ENCODE measurements around the gene LAP3.
"Not testable (repeated sequence)": the region's sequence is repeated elsewhere in the genome, so short reads cannot be mapped to it uniquely, and the experiment has no call there.

The LAP3 gene

GRCh38 chr4:17565846-17566245 lies 11.2 kb upstream of the LAP3 start:
- no peak for DNase-seq

- DNase-seq, result no peak
Measured at GRCh38 chr4:17567271-17567670, 9.7 kb upstream of the LAP3 start.

DNA sequence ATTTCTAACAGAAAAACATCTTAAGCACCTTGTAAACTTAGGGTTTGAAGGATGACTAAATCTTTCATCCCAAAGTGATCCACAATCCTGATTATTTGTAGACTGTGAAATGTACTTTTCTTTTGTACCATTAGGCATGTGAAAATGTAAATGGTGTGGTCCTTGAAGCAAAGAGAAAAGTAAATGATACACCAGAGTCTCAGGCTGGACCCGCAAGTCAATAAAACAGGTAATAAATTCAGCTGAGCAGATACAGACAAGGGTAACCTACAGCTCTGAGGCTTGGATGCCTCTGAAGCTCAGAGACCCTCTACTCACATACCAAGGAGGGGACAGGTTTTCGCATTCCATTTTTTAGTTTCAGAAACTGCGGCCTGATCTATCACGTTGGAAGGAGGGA lies 2.8 kb upstream of the LAP3 start:
- no peak for DNase-seq

DNA sequence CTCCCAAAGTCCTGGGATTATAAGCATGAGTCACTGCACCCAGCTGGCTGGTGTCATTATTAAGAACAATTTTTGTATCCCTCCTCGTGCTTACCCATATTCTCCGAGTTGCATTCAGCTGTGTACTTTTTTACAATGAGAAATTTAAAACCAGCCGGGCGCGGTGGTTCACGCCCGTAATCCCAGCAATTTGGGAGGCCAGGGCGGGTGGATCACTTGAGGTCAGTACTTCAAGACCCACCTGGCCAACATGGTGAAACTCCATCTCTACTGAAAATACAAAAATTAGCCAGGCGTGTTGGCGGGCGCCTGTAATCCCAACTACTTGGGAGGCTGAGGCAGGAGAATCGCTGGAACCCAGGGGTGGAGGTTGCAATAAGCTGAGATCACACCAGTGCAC lies 1.8 kb upstream of the LAP3 start:
- not testable (repeated sequence) for DNase-seq

- DNase-seq, result no peak
Measured at GRCh38 chr4:17577665-17578481, 875 bp downstream of the LAP3 start.

GRCh38 chr4:17578482-17578891 lies 1.5 kb downstream of the LAP3 start:
- DNase-seq, result no peak

DNA sequence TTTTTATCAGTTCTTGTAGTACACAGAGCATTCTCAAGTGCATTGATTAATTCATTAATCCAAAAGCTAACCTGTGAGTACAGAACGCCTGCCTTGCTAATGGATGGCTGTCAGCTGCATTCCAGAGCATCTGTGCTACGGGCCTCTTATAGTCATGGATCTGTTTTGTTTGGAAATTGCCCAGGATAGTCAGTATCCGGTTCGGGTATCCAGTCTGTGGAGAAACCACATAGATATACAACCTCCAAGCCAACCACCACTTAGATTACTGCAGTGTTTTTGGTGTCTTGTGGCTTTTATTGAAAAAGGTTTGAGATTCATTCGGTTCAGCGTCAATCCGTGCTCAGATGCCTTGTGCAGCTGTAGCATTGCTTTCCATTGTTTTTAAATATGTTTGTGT lies 4.0 kb downstream of the LAP3 start:
- DNase-seq, result no peak

GRCh38 chr4:17583276-17583675 lies 6.3 kb downstream of the LAP3 start:
- DNase-seq, result no peak

GRCh38 chr4:17583941-17584340 lies 6.9 kb downstream of the LAP3 start:
- no peak for DNase-seq

GRCh38 chr4:17584521-17585213 lies 7.7 kb downstream of the LAP3 start:
- DNase-seq, result no peak

GRCh38 chr4:17587094-17587822 lies 10.3 kb downstream of the LAP3 start:
- no peak for DNase-seq

DNA sequence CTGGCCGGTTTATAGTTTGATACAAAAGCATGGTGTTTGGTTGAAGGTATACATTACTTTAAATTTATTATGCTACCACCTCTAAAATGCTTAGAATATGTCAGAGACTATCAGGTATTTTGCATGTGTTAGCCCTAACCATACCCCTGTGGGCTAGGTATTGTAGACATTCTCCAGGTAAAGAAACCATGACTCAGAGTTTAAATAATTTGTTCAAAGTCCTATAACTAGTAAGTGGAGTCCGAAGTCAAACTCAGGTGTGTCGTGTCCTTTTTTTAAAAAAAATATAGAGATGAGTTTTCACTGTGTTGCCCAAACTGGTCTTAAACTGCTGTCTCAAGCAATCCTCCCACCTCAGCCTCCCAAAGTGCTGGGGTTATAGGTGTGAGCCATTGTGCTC lies 12.4 kb downstream of the LAP3 start:
- no peak for DNase-seq

- no peak for DNase-seq
Measured at GRCh38 chr4:17595471-17596005, 18.5 kb downstream of the LAP3 start.

DNA sequence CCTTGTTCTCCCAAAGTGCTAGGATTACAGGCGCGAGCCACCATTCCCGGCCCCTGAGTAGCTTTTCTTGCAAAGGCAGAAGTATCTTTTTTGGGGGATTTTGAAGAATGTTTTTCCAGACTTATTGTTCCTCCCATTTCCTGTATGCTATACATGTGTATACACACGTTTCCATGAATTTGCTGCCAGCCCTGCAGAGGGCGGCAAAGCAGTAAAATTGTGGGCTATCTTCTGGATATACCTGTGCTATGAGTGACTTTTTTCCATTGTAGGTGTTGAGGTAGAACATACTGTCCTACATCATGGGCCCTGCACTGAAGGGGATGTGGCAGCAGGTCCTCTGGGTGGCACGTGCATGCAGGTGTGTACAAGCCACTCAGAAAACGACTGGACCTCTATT lies 20.5 kb downstream of the LAP3 start:
- DNase-seq, result no peak

- DNase-seq, result no peak
Measured at GRCh38 chr4:17599826-17600225, 22.8 kb downstream of the LAP3 start.

GRCh38 chr4:17605236-17605635 lies 28.2 kb downstream of the LAP3 start:
- peak; percentile 0 for DNase-seq

GRCh38 chr4:17613761-17614415 lies 36.9 kb downstream of the LAP3 start:
- DNase-seq, result no peak

DNA sequence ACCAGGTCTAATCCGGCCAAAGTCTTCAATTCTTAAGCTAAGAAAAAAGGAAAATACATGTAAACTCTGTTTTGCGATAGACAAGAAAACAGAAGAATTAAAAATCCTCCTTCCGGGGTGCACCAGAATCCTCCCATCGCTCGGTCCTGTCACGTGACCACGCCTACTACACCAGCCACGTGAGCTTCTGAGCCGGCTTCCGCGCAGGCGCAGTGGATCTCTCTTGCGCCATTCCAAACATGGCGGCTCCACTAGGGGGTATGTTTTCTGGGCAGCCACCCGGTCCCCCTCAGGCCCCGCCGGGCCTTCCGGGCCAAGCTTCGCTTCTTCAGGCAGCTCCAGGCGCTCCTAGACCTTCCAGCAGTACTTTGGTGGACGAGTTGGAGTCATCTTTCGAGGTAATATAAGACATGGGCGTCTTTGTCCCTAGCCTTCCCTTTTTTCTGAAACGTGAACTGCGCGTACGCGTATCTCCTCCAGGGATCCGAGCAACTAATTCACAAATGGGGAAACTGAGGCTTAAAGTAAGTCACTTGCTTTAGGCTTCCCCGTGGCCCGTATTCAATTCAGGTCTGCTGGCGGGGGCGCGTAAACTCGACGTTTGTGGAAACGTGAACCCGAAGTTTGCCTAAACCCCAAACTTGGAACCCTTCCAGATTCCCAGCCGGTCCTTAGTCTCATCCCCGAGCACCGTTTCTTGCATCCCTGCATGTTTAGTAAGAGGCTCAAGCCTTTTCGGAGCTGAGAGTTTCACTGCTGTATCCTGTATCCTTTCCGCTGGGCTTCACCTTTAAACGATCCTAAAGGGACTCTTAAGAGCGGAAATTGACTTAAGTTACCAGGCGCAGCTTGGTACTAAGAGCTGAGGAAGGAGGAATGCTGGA lies 37.7 kb downstream of the LAP3 start, which contains the start of gene MED28:
MED28 (plus strand) TSS at position 226 of the 884 bp plus-strand sequence; CDS start at position 240, 14 bp downstream.
- DNase-seq, result peak; percentile 76

DNA sequence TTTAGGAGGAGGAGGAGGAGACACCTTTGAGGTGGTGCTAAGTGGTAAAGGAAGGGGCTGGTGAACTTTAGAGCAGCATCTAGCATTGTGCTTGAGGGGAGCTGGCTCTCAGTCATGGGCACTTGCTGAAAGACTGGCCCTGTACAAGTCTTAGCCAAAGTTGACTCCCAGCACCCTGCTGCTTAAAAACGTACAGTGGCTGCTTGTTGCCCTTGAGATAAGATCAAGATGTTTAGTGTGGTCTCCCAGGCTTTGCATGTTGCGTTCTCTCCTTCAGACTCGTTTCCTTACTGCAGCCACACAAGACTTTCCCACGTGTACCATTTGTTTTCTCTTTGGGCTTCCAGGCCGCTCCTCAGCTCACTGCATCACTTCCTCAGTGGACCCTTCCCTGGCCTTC lies 39.3 kb downstream of the LAP3 start:
- DNase-seq, result no peak

DNA sequence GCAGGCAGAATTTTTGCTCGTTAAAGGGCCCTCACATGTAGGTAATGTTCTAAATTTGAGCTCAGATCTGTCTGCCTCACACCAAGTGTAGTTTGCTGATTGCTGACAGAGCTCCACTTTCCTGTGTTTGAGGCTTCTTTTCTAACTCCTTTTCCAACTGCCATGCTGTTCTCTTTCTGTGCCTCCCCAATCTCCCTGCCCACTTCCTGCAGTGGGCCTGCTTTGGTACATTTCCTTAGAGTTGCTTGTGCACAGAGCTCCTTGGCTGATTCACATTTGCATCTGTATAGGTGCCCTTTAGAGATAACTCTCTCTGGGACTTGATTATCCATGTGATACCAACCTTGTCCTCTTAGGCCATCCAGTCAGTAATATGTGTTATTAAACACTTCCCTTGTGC lies 41.9 kb downstream of the LAP3 start:
- no peak for DNase-seq

GRCh38 chr4:17619416-17620105 lies 42.6 kb downstream of the LAP3 start:
- DNase-seq, result no peak

Measured in NCI-H1694 treated with DMSO at 0.1 percent for 48 hours (cell line).